ENCODE data around the gene MAN2B1.
A peak's percentile ranks its signal among the peaks of the same experiment; 100 is the strongest.

MAN2B1 gene

DNA sequence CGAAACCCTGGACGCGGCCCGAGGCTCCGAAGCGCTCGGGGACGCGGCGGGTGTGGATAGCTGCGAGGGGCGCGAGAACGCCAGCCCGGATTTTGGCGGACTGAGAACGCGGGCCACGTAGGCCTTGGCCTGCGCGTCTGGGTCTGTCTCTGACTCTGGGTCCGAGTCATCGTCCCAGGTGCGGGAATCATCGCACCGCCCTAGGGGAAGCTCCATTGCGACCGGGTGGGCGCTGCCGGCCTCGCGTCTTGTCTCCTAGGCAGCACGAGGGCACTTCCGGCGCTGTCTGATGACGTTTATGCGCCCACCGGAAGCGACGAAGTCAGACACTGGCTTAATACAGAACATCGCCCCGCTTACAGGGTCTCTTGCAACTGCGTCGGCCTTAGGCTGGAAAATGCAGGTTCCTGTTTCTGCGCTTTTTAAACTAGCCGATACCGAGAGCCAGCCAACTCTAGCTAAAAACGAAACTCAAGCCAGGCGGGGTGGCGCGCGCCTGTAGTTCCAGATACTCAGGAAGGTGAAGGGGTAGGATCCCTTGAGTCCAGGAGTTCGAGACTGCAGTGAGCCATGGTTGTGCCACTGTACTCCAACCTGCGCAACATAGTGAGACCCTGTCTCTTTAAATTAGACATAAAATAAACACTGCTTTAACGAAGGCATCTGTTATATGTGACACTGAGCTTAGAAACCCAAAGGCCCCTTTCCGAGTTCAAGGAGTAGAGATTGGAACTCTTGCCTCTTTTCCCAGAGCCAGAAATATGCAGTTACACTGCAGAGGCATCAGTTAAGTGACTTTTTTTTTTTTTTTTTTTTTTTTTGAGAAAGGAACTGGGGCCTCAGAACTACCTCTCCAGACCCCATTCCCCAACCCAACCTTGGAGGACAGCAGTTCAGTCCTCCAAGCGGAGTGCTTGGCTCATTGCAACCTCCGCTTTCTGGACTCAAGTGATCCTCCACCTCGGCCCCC, 30.1 kb upstream of the MAN2B1 start, which contains the start of gene FBXW9:
FBXW9 (minus strand) TSS at position 266 of the 970 bp plus-strand sequence; CDS start at position 216, 50 bp downstream.
- TF ChIP-seq, protein P1, sequence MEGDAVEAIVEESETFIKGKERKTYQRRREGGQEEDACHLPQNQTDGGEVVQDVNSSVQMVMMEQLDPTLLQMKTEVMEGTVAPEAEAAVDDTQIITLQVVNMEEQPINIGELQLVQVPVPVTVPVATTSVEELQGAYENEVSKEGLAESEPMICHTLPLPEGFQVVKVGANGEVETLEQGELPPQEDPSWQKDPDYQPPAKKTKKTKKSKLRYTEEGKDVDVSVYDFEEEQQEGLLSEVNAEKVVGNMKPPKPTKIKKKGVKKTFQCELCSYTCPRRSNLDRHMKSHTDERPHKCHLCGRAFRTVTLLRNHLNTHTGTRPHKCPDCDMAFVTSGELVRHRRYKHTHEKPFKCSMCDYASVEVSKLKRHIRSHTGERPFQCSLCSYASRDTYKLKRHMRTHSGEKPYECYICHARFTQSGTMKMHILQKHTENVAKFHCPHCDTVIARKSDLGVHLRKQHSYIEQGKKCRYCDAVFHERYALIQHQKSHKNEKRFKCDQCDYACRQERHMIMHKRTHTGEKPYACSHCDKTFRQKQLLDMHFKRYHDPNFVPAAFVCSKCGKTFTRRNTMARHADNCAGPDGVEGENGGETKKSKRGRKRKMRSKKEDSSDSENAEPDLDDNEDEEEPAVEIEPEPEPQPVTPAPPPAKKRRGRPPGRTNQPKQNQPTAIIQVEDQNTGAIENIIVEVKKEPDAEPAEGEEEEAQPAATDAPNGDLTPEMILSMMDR (IDR thresholded peaks at IDR 0.05; ENCODE audit: borderline replicate concordance, control extremely low read depth, extremely low read depth, insufficient read depth, missing control alignments): no peak
- in situ Hi-C loops (cut with MboI; ENCODE audit: low sequenced_read_pairs, unreplicated experiment): no loop called here
- DNase-seq (ENCODE audit: low spot score): peak; percentile 99

DNA sequence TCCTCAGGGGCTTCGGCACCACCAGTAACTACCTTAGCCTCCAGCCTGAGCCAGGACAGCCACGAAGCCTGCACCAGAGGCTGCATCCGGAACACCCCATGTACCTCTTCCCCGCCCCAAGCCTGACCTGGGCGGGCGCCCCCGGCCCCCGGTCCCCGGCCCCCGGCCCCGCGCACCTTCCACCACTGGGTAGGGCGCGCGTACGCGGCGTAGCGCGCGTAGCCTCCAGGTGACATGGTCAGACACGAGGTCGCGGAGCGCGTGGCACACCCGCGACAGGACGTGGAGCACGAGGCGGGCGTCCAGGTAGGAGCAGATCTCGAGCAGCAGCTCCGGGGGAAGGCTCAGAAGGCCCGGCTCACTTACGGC, 29.4 kb upstream of the MAN2B1 start:
- in situ Hi-C loops (cut with MboI; ENCODE audit: low sequenced_read_pairs, unreplicated experiment): no loop called here
- TF ChIP-seq, protein P1 (IDR thresholded peaks at IDR 0.05; ENCODE audit: borderline replicate concordance, control extremely low read depth, extremely low read depth, insufficient read depth, missing control alignments): no peak
- DNase-seq (ENCODE audit: low spot score): no peak

DNA sequence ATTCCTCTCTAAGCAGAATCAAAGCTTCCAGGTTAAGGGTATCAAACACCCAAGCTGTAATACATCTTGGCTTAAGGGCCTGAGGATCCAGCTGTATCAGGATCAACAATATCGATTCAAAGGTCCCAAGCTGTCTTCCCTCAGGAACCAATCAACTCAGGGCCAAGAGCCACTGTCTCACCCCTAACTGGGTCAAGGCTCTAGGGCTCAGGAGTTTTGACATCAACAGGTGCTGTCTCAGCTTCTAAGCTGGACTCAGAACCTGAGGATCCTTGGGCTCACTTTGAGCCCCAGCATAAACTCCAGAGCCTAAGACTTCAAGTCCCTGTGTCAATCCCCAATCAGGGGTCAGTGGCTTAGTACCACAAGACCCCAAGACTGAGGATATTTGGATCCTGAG, 29.0 kb upstream of the MAN2B1 start:
- TF ChIP-seq, protein P1 (IDR thresholded peaks at IDR 0.05; ENCODE audit: borderline replicate concordance, control extremely low read depth, extremely low read depth, insufficient read depth, missing control alignments): no peak
- in situ Hi-C loops (cut with MboI; ENCODE audit: low sequenced_read_pairs, unreplicated experiment): no loop called here
- DNase-seq (ENCODE audit: low spot score): no peak

DNA sequence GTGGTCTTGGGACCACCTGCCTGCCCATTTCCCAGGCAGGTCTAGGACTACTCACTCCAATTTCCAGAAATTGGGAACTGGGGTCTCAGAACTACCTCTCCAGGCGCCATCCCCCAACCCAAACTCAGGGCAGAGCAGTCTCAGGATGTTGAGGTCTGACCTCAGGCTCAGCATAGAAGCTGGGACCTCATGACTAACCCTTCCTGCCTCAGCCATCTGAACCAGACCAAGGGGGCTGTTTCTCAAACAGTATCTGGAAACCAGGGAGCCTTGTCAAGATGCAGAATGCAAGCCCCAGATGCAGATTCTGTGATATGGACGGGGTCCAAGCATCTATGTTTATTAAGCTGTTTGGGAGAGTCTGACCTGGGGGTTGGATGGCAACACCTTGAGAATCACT, 28.6 kb upstream of the MAN2B1 start:
- in situ Hi-C loops (cut with MboI; ENCODE audit: low sequenced_read_pairs, unreplicated experiment): no loop called here

DNA sequence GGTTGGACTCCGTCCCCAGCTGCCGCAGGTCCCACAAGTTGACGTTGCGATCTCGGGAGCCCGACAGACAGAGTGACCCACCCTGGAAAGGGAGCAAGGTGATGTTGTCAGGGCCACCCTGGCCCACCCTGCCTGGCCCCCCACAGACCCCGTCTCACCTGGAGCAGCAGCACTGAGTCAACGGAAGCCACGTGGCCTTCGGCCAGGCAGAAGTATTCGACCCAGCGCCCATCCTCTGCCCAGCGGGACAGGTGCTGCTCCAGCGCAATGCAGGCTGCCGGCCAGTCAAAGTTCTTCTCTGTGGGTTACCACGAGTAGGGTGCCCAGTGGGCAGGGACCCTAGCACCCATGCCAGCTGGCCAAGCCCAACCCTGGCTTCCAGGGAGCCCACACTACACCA, 28.1 kb upstream of the MAN2B1 start:
- in situ Hi-C loops (cut with MboI; ENCODE audit: low sequenced_read_pairs, unreplicated experiment): no loop called here
- TF ChIP-seq, protein P1 (IDR thresholded peaks at IDR 0.05; ENCODE audit: borderline replicate concordance, control extremely low read depth, extremely low read depth, insufficient read depth, missing control alignments): no peak
- no peak for DNase-seq (ENCODE audit: low spot score)

More for the DNA sequence above, 28.6 kb upstream of the MAN2B1 start:
- no peak for DNase-seq (ENCODE audit: low spot score)
- TF ChIP-seq, protein P1 (IDR thresholded peaks at IDR 0.05; ENCODE audit: borderline replicate concordance, control extremely low read depth, extremely low read depth, insufficient read depth, missing control alignments): no peak

DNA sequence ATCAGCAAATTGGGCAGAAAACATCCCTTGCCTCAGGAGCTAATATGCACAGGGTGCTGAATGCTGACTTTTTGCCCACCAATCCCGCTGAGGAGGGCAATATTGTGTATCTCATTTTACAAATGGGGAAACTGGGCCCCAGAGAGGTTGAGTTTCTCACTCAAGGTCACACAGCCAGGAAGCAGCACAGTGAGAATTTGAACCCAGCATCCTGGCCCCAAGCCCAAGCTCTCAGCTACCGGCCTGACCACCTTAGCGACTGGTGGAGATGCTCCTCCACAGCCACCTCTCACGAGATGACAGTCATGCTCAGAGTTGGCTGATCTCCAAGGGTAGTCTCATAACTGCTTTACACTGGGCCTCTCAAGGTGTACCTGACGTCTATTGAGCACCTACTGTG, 26.4 kb upstream of the MAN2B1 start:
- TF ChIP-seq, protein P1 (IDR thresholded peaks at IDR 0.05; ENCODE audit: borderline replicate concordance, control extremely low read depth, extremely low read depth, insufficient read depth, missing control alignments): no peak
- in situ Hi-C loops (cut with MboI; ENCODE audit: low sequenced_read_pairs, unreplicated experiment): no loop called here
- no peak for DNase-seq (ENCODE audit: low spot score)

Measured in GM13976 (cell line).